Chondrocyte (in vitro differentiated cells): Measurements from ENCODE around the gene PSENEN. TPM values are rescaled to one million over a fixed set of nuclear protein-coding genes. Genes with fewer than 3 reads are reported as not detected.
"Not testable (repeated sequence)": the region's sequence is repeated elsewhere in the genome, so short reads cannot be mapped to it uniquely, and the experiment has no call there.

Experiments used
- DNase-seq: peaks from one replicate; pipeline ENCODE4 v3.0.0; 2021; ENCODE audit warnings: mixed read lengths, low spot score
- H3K27ac Mint-ChIP-seq: one replicate; pipeline ENCODE4 v1.8.0; 2021; ENCODE audit warnings: mild to moderate bottlenecking, moderate library complexity, mixed read lengths; ENCODE audit not compliant: unreplicated experiment
- H3K27me3 Mint-ChIP-seq: 2 replicates; pipeline ENCODE4 v1.8.0; 2021; ENCODE audit warnings: low read depth, mixed read lengths
- H3K36me3 Mint-ChIP-seq: 2 replicates; pipeline ENCODE4 v1.8.0; 2021; ENCODE audit warnings: low read depth, mixed read lengths
- H3K4me1 Mint-ChIP-seq: 2 replicates; pipeline ENCODE4 v1.8.0; 2021; ENCODE audit warnings: low read depth, mild to moderate bottlenecking, mixed read lengths
- H3K4me3 Mint-ChIP-seq: one replicate; pipeline ENCODE4 v1.8.0; 2021; ENCODE audit warnings: mild to moderate bottlenecking, moderate library complexity, mixed read lengths; ENCODE audit not compliant: unreplicated experiment
- H3K9me3 Mint-ChIP-seq: 2 replicates; pipeline ENCODE4 v1.8.0; 2021; ENCODE audit warnings: low read depth, mixed read lengths
- total RNA-seq: library from RNA; stranded (reverse); gene quantifications from 3 replicates; pipeline ENCODE4 v1.2.1, GENCODE V29; 2021
- TF ChIP-seq, protein P1 (sequence below): fragments of 200-600 bp; sonication (generic); IDR thresholded peaks from 2 replicates; pipeline ENCODE4 v1.5.0; 2021; ENCODE audit warnings: antibody characterized with exemption, mild to moderate bottlenecking, moderate library complexity

Gene PSENEN
- total RNA-seq, 1 donor from 2014 or later, result 59.9 TPM

DNA sequence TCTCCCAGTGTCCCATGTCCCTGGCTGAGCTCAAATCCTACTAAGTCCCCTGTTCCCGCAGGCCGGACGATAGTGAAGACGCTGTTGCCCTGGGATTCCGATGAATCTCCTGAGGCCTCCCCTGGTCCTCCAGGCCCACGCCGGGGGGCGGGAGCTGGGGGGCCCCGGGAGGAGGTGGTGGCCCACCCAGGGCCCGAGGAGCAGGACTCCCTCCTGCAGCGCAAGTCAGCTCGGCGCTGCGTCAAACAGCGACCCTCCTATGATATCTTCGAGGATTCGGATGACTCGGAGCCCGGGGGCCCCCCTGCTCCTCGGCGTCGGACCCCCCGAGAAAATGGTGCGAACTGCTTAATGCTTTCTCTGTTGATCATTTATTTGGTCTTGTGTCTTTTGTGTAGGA lies 21.8 kb upstream of the PSENEN start:
- Mint-ChIP-seq H3K27ac (no peak overlapping the region), H3K4me3 (no peak overlapping the region), H3K27me3 (no peaks in the 10 kb centered on the region), H3K36me3 (peaks cover 46% of the 10 kb centered on the region), H3K9me3 (no peaks in the 10 kb centered on the region), H3K4me1 (peaks cover 13% of the 10 kb centered on the region)
- DNase-seq, result no peak
- TF ChIP-seq, protein P1, sequence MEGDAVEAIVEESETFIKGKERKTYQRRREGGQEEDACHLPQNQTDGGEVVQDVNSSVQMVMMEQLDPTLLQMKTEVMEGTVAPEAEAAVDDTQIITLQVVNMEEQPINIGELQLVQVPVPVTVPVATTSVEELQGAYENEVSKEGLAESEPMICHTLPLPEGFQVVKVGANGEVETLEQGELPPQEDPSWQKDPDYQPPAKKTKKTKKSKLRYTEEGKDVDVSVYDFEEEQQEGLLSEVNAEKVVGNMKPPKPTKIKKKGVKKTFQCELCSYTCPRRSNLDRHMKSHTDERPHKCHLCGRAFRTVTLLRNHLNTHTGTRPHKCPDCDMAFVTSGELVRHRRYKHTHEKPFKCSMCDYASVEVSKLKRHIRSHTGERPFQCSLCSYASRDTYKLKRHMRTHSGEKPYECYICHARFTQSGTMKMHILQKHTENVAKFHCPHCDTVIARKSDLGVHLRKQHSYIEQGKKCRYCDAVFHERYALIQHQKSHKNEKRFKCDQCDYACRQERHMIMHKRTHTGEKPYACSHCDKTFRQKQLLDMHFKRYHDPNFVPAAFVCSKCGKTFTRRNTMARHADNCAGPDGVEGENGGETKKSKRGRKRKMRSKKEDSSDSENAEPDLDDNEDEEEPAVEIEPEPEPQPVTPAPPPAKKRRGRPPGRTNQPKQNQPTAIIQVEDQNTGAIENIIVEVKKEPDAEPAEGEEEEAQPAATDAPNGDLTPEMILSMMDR, result no peak

DNA sequence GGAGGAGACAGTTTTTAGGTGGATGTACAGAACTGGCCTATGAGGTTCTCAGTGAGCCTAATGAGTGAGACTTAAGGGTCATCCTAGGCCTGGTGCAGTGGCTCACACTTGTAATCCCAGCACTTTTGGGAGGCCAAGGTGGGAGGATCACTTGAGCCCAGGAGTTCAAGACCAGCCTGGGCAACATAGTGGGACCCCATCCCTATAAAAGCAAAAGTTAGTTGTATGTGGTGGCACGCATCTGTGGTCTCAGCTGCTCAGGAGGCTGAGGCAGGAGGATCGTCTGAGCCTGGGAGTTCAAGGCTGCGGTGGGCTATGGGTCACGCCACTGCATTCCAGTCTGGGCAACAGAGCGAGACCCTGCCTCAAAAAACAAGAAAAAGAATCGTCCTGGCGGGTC lies 21.3 kb upstream of the PSENEN start:
- not testable (repeated sequence) for H3K4me1 Mint-ChIP-seq, H3K27ac Mint-ChIP-seq, H3K27me3 Mint-ChIP-seq, DNase-seq, H3K9me3 Mint-ChIP-seq, H3K4me3 Mint-ChIP-seq
- H3K36me3 Mint-ChIP-seq, result peaks cover 50% of the 10 kb centered on the region

DNA sequence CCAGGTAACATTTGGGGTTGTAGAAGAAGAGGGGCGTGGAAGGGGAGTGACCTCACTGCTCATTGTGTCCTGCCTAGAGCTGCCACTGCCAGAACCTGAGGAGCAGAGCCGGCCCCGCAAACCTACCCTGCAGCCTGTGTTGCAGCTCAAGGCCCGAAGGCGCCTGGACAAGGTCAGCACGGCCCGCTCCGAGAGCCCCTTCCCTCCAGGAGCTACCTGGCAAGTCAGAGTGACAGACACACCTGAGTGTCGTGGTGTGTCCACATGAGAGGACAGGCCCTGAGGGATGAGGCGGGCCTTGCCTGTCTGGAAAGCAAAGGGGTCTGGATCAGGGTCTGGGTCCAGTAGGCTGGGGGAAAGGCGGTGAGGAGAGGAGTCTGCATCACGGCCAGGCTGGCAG lies 20.9 kb upstream of the PSENEN start:
- H3K36me3 Mint-ChIP-seq, result peaks cover 54% of the 10 kb centered on the region
- H3K4me1 Mint-ChIP-seq, result peaks cover 4% of the 10 kb centered on the region

DNA sequence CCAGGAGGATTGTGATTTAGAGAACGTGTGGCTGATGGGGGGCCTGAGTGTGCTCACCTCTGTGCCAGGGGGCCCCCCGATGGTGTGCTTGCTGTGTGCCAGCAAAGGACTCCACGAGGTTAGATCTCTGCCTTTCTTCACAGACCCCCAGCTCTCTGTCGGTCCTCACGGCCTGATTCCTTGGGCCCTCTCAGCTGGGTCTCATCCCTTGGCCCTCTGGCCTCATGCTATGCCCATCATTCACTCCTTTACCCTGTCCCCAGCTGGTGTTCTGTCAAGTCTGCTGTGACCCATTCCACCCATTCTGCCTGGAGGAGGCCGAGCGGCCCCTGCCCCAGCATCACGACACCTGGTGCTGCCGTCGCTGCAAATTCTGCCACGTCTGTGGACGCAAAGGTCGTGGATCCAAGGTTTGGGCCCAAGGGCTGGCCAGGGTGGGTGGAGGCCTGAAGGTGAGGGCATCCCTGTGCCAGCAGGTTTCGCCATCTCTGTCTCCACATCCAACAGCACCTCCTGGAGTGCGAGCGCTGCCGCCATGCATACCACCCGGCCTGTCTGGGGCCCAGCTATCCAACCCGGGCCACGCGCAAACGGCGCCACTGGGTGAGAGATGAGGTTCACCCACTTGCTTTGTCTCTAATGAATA lies 20.1 kb upstream of the PSENEN start:
- H3K27ac Mint-ChIP-seq, result no peak overlapping the region
- H3K27me3 Mint-ChIP-seq, result no peaks in the 10 kb centered on the region
- peaks cover 58% of the 10 kb centered on the region for H3K36me3 Mint-ChIP-seq
- no peak overlapping the region for H3K4me3 Mint-ChIP-seq
- peaks cover under 1% of the 10 kb centered on the region for H3K4me1 Mint-ChIP-seq
- no peak for DNase-seq
- H3K9me3 Mint-ChIP-seq, result no peaks in the 10 kb centered on the region
- TF ChIP-seq, protein P1, result no peak

More for the DNA sequence above, 20.9 kb upstream of the PSENEN start:
- Mint-ChIP-seq H3K9me3 (no peaks in the 10 kb centered on the region), H3K4me3 (no peak overlapping the region), H3K27me3 (no peaks in the 10 kb centered on the region), H3K27ac (no peak overlapping the region)
- TF ChIP-seq, protein P1, result no peak
- no peak for DNase-seq

DNA sequence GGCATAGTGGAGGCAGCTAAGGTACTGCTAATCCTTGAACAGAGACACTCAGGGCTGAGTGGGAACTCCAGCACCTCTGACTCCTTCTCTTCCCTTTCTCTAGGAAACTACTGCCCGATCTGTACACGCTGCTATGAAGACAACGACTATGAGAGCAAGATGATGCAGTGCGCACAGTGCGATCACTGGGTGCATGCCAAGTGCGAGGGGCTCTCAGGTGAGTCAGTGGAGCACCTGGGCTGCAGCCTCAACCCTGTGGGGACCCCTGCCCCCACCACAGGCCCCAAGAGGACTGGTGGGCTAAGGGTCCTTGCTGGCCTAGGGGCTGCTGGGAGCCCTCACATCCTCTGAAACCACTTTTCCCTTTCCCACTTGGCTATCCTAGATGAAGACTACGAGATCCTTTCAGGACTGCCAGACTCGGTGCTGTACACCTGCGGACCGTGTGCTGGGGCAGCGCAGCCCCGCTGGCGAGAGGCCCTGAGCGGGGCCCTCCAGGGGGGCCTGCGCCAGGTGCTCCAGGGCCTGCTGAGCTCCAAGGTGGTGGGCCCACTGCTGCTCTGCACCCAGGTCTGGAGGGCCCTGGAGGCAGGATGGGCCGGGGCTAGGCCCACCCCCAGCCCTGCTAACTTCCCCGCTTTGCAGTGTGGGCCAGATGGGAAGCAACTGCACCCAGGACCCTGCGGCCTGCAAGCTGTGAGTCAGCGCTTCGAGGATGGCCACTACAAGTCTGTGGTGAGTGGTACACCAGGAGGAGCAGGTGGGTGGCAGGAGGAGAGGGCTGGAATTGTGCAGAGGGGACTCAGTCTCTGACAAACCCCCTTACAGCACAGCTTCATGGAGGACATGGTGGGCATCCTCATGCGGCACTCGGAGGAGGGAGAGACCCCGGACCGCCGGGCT lies 18.1 kb upstream of the PSENEN start:
- no peaks in the 10 kb centered on the region for H3K9me3 Mint-ChIP-seq
- no peaks in the 10 kb centered on the region for H3K27me3 Mint-ChIP-seq
- H3K4me3 Mint-ChIP-seq, result no peak overlapping the region
- no peaks in the 10 kb centered on the region for H3K4me1 Mint-ChIP-seq
- H3K36me3 Mint-ChIP-seq, result peaks cover 62% of the 10 kb centered on the region
- TF ChIP-seq, protein P1, result no peak
- no peak overlapping the region for H3K27ac Mint-ChIP-seq
- DNase-seq, result no peak
